Activated CD4-positive, CD25-positive, alpha-beta regulatory T cell treated with anti-CD3 and anti-CD28 coated beads, Interleukin-2, amount 50 U/mL, for 16 hours (primary cell): ENCODE measurements around the gene RASGRP4.
"Not testable (repeated sequence)": the region's sequence is repeated elsewhere in the genome, so short reads cannot be mapped to it uniquely, and the experiment has no call there.

Experiments
- DNase-seq: peaks from one replicate; pipeline ENCODE4 v3.0.0-alpha.2; 2020; ENCODE audit warnings: low read depth, low spot score

The RASGRP4 gene

DNA sequence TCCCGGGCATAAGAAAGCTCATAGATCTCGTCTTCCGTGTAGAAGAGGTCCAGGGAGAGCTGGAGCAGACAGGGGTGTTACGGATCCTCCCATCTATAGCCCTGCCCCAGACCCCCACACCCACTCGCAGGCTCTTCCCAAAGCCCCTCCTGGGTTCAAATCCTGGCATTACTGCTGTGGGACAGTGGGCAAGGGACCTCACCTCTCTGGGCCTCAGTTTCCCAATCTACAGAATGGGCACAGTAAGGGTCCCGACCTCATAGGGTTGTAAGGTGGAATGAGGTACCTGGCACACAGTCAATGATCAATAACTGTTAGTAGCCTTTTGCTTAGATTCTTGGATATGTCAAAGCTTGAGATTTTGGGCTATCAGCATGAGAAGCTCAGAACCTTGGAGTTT, 12.6 kb downstream of the RASGRP4 start:
- no peak for DNase-seq

DNA sequence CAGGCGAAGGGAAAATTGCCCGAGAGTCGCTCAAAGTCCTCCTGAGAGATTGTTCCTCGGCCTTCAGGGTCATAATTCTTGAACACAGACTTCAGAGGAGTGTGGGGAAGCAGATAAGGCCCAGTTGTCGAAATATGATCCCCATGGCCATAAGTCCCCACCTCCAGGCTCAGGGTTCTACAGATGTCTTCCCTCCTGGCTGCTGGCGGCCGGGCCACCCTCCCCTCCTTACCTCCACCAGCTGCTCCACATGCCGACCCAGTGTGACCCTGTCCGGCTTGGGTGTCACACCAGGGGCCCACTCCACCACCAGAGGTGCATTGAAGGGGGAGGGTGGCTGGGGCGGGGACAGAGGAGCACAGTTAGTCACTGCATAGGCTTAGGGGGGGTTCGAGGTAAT, 13.1 kb downstream of the RASGRP4 start:
- no peak for DNase-seq

DNA sequence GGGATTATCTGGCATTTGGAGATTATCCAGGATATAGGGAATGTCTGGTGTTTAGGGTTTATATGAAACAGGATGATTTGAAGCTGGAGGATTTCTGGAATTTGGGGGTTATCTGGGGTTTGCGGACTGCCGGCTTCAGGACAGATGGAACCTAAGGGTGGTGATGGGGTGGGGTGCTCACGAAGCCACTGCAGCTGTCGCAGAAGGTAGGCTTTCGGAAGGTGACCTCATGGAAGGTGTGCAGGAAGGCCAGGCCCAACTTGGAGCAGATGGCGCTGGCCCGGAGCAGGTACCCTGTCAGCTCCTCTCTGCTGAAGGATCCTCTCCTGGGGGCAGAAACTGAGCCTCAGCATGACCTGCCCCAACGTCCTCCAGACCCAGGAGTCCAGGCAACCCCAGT, 13.5 kb downstream of the RASGRP4 start:
- DNase-seq: no peak

DNA sequence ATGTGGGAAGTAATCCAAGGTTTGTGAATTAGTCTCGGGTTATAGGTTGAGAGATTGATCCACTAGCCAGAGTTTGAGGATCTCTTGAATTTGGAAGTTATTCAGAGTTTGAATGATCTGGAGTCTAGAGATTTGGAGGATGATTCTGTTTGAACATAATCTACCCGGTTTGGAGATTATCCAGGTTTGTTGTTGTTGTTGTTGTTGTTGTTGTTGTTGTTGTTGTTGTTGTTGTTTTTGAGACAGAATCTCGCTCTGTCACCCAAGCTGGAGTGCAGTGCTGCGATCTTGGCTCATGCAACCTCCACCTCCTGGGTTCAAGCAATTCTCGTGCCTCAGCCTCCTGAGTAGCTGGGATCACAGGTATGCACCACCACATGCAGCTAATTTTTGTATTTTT, 14.1 kb downstream of the RASGRP4 start:
- not testable (repeated sequence) for DNase-seq

DNA sequence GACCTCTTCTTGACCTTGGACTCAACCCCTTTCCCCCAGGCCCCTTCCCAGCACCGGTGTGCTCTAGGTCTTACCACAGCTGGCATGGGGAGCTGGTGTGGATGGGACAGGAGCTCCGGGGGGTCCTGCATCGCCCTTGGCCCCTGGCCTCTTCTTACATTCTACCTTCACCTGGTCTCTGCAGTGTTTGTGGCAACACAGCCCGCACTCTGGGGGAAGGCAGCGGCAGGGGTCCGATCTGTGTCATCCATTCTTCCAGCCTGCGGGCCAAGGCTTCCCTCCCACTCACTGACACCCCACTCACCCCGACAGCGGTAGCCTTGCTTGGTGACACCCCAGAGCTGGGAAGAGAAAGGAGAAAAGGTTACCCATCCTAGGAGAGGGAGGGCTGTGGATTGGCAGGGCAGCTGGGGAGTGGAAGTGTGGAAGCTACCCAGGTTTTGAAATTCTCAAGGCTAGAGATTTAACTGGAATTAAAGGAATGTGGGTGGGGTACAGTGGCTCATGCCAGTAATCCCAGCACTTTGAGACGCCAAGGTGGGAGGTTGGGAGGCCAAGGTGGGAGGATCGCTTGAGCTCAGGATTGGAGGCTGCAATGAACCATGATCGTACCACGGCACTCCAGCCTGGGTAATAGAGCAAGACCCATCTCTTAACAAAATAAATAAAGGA, 14.8 kb downstream of the RASGRP4 start:
- DNase-seq: no peak

DNA sequence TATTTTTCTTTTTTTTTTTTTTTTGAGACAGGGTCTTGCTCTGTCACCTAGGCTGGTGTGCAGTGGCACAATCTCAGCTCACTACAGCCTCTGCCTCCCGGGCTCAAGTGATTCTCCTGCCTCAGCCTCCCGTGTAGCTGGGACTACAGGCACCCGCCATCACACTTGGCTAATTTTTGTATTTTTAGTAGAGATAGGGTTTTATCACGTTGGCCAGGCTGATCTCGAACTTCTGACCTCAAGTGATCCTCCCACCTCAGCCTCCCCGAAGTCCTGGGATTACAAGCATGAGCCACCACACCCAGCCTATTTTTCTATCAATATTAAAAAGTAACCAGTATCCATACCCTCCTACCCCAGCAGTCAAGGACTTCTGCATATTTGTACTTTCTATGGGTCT, 15.6 kb downstream of the RASGRP4 start:
- not testable (repeated sequence) for DNase-seq

DNA sequence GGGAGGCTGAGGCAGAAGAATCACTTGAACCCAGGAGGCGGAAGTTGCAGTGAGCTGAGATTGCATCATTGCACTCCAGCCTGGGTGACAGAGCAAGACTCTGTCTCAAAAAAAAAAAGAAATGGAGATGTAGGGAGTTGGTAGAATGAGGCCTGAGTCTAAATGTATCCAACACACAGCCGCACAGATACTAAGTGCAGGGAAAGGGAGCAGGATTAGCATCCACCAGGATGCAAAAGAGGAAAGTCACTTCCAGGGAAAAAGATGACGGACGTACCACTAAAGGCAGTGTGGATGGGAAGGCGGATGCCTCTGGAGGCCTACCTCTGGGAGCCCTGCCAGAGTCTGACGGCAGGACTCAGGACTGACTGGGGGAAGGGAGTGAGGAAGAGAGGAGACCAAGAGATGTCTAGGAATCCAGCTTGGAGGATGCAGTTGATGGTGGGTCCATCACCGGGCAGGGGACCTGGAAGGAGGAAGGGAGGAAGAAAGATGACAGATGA, 16.3 kb downstream of the RASGRP4 start:
- DNase-seq: no peak

DNA sequence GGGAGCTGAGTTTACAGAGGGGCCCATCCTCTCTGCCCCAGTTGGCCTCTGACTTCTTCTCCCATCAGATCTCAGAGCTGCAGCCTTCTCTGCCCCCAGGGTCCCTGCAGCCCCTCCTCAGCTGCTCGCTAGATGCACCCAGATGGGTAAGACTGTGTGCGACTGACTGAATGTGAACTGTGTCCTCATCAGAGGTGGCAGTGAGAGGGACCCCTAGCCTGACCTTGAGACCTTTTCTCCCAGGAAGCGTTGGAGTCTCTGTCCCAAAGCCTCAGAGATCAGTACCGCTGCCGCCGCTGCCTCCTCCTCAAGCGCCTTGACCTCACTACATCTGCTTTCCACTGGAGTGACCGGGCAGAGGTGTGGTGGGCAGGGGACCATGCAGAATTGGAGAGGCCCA, 20.7 kb downstream of the RASGRP4 start:
- DNase-seq: no peak

DNA sequence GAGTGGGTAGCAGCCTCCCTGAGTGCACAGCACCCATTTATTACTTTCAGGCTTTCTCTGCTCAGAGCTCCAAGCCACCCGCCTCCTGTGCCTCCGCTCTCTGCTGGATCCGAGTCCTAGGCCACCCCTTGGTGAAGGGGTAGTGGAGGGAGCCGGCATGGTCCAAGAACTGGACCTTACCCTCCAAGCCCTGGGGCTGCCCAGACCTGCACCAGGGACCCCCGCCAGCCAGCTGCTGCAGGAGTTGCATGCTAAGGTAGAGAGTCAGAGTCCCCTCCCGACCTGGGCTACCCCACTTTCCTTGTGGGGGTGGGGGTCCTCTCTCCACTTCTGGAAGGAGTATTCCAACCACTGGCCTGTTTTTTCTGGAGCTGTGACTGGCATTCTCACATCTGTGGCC, 21.2 kb downstream of the RASGRP4 start:
- no peak for DNase-seq

DNA sequence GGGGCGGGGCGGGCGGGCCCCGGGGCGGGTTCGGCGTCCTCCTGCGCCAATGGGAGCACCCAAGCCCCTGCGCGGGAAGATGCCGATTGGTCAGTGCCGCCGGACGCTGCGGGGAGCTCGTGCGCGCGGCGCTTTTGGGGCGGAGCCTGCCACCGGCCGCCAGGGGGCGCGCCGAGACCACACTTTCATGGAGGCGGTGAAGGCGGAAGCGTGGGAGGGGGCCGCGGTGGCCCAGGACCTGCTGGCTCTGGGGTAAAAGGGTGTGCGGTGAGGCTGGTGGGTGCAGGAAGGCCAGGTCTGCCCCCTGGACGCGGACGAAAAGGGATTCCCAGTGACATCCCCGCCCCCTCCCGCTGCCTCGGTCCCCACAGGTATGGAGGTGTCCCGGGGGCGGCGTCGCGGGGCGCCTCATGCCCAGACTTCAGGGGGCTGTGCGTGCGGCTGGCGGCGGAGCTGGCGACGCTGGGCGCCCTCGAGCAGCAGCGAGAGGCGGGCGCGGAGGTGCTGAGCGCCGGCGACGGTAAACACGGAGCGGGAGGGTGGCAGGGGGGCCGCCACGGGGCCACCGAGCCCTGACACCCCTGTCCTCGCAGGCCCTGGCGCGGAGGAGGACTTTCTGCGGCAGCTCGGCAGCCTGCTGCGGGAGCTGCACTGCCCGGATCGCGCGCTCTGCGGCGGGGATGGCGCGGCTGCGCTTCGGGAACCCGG, 22.9 kb downstream of the RASGRP4 start, which contains the start of gene FAM98C:
Gene FAM98C (plus strand): TSS at position 127 of the 708 bp plus-strand sequence. CDS start 61 bp downstream, at position 188.
- peak; percentile 96 for DNase-seq

DNA sequence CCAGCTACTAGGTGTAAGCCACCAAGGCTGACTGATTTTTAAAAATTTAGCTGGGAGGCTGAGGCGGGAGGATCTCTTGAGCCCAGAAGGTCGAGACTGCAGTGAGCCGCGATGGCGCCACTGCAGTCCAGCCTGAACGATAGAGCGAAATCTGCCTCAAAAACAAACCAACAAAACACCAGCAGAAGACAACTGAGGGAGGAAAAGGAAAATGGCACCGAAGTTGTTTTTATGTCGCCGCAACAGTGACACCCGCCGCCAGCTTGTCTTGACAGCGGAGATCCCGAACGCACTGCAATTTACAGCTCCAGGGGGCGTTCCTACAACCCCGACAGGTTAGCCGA, 23.4 kb downstream of the RASGRP4 start:
- no peak for DNase-seq

DNA sequence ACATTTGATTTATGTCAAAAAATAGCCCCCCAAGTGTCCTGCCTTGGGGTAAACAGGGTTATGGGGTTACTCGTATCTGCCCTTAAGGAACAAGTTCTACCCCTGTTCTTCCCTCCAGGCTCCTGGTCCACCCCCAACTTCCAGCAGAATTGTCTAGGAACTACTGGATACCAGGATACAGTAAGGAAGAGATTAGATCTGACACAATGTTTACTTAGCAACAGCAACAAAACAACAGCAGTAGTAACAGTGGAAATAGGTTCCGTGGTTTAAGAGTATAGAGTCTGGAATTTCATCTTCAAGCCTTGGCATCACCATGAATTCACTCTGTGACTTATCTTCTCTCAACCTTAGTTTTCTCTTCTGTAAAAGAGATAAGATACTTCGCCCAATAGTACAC, 24.9 kb downstream of the RASGRP4 start:
- no peak for DNase-seq

DNA sequence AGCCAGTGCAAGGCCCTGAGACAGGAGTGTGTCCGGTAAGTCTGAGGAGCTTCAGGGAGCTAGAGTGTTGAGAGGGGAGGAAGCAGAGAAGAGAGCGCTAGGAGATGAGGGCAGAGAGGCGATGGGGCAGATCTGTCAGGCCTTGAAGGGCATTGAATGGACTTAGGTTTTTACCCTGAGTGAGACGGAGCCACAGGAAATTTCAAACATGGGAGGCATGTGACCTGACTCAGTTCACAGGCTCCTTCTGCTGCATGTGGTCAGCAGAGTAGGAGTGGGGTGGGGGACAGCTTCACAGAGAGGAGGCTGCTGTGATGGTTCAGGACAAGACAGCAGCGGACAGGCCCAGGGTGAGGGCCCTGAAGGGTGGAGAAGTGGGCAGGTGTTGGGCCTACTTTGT, 25.7 kb downstream of the RASGRP4 start:
- no peak for DNase-seq

DNA sequence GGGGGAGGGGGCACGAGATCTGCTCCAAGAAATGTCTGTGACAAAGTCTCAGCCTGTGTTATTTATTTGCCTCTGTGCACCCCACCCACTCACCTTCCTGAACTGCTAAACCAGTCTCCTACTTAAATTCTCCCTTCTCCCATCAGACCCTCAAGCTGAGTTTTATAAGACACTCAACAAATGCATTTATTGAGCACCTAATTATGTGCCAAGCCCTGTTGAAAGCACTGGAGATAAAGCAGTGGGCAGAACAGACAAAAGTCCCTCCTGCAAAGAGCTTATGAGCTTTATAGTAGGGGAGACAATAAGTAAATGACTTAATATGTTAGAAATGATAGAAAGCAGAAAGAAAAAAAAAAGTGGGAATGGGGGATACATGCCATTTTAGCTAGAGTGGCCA, 26.5 kb downstream of the RASGRP4 start:
- DNase-seq: no peak

DNA sequence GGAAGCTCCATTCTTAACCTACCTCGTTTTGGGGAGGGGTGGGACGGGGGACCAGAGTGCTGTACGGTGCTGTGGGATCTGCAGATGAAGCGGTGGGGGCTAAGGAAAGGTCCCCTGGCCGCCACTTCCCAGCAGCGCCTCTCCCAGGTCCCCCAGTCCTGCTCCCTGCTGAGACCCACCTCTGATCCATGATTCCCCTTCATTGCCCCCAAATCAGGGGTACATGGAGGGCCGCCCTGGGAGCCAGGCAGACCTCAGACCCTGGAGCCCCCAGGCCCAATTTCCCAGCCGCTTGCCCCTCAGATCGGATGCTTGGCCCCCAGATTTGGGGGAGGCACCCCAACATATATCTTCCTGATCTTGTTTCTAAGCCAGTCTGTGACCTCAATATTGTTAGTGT, 26.9 kb downstream of the RASGRP4 start:
- DNase-seq: no peak

DNA sequence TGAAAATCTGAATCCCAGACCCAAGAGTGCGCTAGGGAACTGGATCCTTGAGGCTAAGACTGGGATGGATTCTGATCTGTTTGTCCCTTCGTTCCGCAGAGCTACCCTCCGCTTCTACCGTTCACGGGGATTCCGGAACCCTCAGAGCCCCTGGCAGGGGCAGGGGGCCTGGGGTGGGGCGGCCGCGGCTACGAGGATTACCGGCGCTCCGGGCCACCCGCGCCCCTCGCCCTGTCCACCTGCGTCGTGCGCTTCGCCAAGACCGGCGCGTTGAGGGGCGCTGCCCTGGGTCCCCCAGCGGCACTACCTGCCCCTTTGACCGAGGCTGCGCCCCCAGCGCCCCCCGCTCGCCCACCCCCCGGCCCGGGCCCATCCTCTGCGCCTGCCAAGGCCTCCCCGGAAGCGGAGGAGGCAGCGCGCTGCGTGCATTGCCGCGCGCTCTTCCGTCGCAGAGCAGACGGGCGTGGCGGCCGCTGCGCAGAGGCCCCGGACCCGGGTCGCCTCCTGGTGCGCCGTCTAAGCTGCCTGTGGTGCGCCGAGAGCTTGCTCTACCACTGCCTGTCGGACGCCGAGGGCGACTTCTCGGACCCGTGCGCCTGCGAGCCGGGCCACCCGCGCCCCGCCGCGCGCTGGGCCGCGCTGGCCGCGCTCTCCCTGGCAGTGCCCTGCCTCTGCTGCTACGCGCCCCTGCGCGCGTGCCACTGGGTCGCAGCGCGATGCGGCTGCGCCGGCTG, 30.5 kb downstream of the RASGRP4 start:
- no peak for DNase-seq

DNA sequence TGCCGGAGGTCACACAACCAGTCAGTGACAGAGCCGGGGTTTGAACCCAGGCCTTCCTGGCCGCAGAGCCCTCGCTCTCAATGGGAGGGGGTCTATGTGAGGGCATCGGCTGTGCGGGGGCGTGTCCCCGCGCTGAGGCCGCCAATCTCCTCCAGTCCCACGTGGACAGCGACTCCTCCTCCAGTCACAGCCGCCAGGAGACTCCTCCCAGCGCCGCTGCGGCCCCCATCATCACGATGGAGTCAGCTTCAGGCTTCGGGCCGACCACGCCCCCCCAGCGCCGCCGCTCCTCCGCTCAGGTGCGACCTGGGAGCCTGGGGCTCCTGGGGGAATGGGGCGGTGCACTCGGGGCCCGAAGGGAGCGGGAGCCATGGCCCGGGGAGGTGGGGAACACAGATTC, 31.5 kb downstream of the RASGRP4 start:
- no peak for DNase-seq

DNA sequence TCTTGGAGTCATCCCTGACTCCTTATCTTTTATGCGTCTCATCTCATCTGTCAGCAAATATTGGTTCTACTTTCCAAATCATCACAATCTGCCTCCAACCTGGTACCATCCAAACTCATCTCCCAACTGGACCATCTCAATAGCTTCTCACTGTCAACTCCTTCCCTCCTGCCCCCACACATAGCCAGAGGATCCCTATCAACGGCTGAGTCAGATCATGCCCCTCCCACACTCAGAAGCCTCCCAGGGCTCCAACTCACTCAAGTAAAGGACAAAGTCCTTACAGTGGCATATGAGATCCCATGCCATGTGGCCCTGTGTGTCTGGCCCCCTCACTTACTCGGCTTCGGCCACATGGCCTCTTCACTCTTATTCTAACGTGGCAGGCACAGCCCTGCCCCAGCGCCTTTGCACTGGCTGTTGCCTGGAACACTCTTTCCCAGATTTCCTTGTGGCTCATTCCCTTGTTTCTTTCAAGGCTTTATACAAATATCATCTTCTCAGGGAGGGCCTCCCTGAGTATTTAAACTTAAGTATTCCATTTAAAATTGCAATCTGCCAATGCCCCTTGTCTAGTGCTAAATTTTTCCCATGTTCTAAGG, 33.2 kb downstream of the RASGRP4 start:
- DNase-seq: no peak

DNA sequence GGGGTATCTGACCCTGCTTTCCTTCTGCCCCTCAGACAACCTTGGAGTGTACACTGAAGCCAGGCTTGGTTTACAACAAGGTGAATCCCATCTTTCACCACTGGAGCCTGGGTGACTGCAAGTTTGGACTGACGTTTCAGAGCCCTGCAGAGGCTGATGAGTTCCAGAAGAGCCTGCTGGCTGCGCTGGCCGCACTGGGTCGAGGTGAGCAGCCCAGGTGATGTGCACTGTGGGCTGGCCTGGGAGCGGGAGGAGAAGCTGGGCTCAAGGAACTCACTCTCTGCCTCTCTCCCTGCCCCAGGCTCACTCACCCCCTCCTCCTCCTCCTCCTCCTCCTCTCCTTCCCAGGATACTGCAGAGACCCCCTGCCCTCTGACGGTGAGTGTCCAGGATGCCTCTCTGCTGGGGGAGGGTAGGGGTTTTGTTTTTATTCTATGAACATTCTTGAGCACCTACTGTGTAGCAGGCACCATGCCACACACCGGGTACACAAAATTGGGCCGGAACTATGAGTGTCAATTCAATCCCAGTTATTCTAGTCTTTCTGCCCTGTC, 34.0 kb downstream of the RASGRP4 start:
- no peak for DNase-seq

DNA sequence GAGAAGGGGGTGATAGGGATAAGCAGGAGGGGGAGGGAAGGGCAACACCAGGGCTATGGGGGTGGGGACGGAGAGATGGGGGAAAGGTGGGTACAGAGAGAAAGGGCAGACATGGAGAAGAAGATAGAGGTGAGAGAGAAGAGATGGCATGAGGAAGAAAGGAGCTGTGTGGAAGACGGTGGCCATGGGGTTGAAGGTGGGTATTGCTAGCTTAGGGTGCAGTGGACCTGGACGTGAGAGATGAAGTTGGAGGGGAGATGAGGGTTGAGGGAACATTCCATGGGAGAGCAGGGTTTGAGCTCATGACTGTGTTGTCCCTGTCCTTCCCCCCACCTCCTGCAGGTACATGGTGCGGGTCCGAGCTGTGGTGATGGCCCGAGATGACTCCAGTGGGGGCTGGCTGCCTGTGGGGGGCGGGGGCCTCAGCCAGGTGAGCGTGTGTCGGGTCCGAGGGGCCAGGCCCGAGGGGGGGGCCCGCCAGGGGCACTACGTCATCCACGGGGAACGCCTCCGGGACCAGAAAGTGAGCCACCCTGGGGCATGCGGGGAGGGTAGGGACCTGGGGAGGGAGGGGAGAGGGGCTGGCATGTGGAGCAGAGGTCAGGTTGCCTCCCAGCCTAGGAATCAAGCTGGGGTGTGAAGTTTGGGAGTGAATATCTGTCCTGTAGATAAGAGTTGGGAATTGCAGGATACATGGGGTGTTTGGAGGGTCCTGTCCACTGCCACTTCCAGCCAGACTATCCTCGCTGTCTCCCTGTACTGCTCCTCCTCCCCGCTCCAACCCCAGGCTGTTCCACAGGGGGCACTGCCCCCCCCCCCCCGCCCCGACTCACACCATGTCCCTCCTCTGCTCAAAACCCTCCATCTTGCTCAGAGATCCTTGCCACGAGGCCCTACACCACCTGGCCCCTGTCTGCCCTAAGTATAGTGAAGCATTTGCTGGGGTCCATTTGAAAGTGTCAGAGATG, 35.8 kb downstream of the RASGRP4 start:
- no peak for DNase-seq
